HG02588 (cell line): Measurements from ENCODE around the gene HOXB8.

Experiments used
- ATAC-seq: cut with Tn5 transposase; IDR thresholded peaks from one replicate; pipeline ENCODE4 v1.9.1; 2021; ENCODE audit warnings: mild to moderate bottlenecking, moderate library complexity; ENCODE audit not compliant: unreplicated experiment

The HOXB8 gene

DNA sequence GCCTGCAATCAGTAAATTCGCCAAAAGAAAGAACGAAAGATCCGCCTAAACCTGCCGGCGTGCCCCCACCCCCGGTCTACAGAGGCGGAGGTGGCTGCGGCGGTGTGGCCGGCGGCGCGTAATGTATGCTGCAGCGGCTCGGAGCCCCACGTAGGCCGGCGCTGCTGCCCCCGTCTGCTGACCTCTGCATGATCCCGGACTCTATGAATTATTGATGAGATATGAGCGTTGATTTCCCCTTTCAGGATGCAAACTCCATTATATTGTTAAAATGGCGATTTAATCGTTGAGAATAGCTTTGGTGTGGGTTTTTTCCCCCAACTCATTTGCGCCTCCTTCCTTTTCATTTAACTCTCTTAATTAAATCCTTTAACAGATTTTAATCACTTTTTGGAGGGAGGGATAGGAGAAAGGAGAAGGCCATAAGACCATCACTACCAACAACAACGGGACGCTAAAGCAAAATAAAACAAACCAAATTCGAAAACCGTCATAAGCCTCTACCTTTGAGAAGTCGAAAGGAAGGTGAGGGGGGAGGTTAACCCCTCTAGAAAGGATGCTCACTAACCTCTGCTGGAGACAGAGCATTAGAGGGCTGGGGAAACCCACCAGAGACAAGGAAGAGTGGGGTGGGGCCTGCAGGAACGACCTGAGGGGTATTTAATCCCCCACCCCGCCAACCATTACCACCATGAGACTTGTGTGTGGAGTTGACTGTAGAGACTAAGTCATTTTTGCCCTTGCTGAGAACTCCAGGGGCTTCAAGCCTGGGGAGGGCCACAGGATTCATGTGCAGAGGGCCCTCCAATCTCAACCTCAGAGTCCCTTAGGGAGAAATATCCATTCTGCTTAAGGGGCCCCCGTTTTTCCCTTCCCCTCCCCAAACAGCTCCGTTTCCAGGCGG, 28.5 kb downstream of the HOXB8 start:
- ATAC-seq, result no peak

DNA sequence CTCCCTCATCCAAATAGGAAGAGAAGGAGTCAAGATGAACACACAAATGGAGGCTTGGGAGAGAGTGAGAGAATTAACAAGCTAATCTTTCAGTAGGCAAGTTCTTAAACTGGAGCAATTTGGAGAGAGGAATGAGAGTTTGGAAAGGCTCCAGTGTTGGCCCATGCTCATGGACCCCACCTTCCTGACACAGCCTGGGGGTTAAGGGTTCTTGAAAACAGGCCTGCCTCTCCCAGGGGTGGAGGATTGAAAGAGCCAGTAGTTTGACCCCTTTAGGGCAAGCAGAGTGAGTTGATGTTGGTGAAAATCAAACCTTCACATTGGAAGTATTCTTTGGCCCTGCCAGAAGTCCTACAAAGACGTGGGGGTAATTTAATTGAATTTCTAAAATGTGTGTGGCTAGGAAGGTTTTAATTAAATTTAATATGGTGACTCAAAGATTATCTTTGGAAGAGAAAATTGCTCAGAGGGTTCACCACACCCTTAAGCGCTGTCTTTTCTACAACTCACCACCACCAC, 30.8 kb downstream of the HOXB8 start:
- ATAC-seq, result no peak

DNA sequence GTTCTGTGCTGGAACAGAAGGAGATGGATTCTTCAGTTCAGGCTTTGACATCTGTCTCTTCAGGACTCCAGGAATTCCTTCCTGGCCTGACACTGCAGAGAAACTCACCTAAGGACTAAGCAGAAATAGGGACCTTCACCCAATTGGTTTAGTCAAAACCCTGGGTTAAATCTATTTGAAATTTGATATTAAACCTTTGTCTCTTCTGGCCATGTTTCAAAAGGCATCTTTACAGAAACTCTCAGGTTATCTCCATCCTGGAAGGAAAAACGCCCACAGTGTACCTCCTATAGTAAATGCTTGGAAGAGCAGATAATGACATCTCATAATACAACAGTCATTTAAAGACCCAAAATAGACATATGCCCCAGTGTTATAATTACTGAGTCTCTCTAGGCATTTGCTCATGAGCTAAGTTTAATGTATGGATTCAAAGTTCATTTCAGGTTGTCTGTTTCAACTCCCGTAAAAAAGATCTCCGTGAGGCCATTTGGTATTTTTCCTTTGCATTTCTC, 31.3 kb downstream of the HOXB8 start:
- no peak for ATAC-seq

DNA sequence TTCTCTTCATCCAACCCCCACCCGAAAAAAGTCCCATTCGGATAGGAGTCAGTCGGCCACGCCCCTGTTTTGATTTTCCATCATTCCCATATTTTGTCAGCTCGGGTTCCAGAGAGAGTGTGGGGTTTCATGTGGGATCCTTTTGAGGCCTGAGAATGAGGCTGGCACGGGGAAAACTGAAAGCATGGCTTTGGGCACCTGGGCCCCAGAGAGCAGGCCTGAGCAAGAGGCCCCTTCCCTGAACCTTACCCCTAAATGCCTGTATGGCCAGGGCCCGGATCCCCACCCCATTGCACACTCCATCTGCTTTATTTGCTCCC, 32.4 kb downstream of the HOXB8 start:
- ATAC-seq, result no peak

DNA sequence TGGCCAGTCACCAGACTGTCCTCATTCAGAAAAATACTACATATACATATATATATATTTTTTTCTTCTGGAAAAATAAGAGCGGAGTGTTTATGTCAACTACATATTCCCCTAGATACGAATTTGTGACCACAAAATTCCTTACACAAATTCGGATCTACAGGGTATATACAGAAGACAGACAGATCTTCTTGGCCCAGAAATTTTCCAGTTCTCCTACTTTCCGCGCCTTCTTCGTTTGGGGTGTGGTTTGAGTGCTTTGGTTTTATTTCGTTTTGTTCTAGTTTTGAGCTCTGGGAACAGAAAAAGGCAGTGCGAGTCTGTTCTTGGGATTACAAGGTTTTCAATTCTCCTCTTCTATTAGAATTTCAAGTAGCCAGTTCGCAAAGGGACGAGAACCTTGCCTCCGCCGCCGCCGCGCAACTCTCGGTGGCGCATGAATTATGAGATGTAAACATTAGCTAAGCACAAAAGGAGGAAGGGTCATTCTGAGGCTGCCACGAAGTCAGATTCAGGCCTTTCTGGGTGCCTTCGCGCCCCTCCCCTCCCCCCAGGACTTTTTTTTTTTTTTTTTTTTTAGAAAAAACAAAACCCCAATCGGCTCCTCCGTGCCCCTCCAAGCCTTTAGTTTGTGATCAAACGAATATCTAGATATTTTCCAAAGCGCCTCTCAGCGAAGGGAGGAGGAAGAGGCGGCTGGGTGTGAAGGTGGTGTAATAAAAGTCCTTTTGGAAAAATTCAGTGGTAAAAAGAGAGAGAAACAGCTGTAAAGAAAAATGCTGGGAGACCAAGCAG, 35.1 kb downstream of the HOXB8 start:
- no peak for ATAC-seq

DNA sequence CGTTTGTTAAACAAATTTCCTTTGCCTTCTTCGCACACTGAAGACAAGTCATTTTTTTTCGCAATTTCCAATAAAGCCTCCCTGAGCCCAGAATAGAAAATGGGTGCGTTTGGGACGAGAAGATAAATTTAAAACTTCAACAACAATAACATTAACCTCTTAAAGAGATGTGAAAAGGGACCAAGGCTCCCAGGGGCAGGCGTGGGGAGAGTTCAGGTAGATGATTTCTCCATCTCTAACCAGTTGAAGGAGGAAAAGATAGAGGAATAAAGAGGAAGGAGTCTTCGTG, 35.7 kb downstream of the HOXB8 start:
- ATAC-seq, result no peak

DNA sequence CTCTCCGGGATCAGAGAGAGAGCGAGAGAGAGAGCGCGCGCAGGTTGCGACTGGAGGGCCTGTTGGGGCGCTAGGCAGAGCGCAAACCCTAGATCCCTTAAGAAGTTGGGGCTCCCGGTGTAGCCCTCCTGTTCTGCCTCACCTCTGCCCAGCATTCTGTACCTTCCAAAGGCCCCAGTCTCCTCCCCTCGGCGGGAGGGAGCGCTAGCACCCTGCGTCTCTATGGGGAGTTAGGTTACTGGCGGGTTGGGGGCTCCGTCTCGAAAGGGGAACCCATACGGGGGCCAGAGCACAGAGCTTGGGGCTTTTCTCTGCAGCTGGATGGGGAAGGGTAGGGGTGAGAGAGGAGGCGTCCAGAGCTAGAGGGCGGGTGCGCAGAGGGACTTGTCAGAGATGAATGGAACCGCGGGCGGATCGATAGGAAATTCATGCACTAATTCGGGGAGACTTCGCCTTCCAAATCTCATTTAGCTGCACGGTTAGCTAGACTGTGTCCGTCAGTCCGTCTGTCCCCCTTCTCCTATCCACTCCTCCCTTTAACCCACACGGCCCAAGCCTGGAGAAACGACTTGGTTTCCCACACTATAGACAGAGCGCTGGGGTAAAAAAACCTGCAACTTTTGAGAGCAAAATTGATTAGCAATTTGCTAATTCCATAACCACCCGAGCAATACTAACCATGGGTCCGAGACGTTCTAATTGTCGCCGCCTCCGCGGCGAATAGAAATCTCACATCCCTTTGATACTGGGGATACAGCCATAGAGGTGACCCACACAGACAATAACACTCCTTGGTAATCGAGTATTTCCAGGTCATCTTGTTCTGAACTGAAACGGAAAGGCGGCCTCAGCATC, 36.2 kb downstream of the HOXB8 start:
- ATAC-seq, result peak; percentile 34

DNA sequence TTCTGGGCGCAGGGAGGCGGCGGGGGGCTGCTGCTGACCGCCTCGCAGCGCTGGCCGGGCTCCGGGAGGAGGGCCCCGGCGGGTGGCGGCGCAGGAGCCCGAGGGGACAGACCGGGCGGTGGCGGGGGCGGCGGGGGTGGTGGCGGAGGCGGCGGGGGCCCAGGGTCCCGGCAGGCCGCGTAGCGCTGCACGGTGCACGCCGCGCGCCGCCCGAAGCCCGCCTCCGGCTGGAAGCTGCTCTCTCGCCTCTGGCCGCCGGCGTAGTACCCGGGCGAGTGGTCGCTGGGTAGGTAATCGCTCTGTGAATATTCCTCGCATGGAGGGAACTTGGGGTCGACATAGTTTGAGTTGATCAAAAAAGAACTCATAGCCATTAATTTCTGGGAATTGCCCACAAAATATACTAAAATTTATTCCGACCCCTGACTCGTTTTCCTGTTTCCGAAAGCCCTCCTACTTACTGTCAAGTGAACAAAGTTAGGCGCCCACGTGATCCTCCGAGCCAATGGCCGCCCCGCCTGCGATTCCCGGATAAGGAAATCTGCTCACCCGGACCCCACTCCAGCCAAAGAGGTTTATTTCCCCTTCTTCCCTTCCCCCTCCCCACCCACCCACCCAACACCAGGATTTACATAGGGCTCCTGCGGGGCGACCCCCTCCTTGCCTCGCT, 37.0 kb downstream of the HOXB8 start, which contains the start of gene HOXB4:
HOXB4 (minus strand) TSS at position 405 of the 670 bp plus-strand sequence; CDS start at position 374, 31 bp downstream.
- peak; percentile 54 for ATAC-seq

DNA sequence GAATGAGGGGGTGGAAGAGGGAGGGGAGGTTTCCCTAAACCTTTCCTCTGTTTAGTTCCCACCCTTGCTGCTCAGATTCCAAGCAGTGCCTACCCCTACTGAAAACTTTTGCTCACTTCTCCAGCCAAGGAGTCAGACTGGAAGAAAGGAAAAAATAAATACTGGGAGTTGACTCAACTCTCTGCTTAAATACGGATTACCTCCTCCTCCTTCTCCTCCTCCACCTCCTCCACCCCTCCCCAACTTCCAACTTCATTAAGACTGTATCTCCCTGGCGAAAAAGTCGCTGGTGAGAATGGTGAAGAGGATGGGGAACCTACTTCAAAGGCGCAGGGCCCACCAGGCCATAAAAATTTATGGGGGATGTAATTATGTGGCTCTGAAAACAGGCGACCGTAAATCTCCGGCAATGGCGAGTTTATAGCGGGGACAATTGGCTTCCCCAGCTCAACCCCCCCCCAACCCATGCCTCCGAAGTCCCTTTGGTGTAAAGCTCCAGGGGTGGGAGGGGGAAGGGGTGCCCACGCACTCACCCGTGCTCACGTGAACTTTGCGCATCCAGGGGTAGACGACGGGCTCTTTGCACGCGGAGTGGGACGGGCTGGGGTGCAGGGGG, 37.7 kb downstream of the HOXB8 start:
- peak; percentile 12 for ATAC-seq

DNA sequence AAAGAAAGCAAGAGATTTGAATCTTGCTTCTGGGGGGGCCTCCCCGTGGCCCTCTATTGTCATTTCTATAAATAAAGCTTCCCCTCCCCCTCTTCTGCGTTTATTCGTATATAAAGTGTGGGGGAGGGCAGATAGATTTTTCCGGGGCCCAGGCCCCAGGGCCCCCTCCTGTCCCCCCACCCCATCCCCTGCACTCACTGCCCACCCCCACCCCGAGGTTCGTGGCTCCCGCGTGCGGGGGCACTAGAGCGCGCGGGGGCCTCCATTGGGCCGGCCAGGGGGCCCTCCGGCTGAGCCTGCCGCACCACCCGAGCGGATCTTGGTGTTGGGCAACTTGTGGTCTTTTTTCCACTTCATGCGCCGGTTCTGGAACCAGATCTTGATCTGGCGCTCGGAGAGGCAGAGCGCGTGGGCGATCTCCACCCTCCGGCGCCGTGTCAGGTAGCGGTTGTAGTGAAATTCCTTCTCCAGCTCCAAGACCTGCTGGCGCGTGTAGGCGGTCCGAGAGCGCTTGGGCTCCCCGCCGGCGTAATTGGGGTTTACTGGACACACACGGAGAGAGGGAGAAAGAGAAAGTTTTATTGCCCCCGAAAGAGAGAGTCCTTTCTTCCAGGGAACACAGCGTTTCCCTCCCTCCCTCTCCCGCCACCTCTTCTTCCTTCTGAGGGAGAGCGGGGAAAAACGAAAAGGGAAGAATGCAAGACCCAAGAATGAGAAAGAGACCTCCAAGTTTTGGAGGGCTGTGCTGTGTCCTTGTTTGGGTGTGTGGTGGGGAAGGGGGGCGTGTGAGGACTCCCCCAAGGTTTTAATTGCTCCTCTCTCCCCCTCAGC, 38.4 kb downstream of the HOXB8 start:
- ATAC-seq, result no peak

DNA sequence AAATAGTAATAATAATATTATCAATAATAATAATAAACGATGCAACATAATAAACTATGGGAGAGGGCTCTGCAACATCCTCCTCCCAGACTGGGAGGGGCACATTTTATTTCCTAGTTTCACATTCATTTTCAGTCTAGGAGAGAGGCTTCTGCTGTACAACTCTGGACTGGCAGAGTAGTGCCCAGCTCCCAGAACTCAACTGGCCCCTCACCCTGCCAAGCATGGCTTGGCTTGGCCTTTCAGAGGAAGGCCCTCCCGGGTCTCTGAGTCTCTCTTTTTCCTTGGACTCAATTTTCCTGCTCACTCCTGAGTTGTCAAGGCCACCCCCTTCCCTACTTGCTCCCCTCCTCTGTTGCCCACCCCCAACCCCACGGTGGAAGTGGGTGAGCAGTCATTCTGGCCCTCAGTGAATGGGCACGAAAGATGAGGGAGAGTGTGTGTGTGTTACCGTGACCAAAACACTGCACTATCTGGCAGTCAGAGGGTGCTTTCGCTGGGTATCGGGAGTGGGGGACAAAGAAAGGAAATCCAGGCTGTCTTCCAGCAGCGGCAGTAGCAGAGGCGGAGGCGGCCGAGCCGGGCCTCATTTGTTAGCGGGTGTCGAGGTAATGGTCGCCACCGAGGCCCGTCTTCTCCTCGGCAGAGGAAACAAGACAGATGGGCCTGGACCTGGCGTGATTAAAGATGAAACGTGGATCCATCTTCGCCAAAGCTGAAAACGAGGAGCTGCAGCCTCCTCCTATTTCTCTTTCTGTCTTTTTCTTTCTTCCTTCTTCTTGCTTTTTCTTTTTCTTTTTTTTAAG, 39.2 kb downstream of the HOXB8 start:
- no peak for ATAC-seq

DNA sequence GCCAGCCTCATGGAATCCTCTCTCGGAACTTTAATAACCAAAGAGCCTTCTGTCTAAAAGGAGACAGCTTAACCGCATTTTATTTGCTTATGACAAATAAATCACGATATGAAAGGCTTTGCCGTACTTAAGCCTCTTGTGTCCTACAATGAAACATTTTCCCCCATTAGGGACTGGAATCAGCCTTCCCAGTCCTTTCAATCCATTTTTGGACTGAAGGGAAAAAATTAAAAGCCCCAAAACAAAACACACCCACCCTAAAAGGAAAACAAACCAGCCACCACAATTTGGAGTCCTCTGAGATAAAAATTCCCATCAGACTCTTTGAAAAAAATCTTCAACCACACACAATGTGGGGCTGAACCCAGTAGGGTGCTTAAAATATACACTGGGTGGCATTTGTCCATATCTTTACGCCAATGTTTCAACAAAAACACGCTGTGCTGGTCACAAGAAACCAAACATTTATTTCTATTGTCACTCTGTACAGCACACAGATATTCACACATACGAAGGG, 40.0 kb downstream of the HOXB8 start:
- ATAC-seq, result no peak

DNA sequence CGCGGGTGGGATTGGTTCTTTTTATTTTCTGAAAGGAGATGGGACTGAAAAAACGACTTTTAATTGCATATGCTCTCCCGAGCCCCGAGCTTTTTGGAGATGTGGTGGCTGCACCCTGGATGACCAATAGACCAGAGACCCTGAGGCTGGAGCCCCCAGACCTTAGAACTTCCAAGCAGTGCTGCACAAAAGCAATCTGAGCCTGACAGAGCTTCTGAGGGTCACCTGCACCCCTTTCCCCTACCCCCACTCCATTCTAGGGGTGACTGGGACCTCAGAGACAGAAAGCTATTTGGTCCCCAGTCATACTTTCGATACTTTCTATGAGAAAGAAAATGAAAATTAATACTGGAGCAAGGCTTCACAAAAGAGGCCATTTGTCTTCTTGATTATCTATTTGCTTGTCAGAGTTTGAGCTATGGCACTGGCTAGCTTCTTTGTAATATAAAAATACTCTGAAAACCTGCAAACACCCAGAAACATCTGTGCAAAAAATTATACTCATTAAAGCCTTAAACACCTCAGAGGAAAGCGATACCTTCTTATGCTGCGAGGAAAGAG, 40.5 kb downstream of the HOXB8 start:
- no peak for ATAC-seq

DNA sequence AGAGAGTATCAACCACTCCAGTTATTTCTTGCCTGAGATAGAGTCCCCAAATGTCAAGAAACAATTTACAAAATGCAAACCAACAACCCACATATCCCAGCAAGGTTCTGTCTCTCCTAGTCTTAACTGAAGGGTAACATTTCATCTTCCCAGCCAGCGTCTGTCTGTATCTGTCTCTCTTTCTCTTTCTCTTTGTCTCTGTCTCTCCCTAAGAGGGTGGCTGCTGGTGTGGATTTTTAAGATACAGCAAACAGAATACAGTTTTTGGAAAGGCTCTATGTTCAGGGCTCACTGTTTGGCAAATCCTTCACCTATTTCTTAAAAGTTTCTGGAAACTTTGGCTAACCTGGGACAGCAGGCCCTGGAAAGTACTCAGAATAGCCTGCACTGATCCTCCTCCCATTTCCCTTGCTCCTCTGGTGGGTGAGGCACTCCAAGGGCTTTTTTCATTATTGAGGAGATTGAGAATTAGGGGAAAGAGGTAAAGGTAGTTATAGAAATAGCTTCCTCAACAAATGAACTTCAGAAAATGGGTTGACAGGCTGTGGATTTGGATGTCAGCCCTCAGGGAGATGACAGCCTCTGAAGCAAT, 43.2 kb downstream of the HOXB8 start:
- ATAC-seq, result no peak

DNA sequence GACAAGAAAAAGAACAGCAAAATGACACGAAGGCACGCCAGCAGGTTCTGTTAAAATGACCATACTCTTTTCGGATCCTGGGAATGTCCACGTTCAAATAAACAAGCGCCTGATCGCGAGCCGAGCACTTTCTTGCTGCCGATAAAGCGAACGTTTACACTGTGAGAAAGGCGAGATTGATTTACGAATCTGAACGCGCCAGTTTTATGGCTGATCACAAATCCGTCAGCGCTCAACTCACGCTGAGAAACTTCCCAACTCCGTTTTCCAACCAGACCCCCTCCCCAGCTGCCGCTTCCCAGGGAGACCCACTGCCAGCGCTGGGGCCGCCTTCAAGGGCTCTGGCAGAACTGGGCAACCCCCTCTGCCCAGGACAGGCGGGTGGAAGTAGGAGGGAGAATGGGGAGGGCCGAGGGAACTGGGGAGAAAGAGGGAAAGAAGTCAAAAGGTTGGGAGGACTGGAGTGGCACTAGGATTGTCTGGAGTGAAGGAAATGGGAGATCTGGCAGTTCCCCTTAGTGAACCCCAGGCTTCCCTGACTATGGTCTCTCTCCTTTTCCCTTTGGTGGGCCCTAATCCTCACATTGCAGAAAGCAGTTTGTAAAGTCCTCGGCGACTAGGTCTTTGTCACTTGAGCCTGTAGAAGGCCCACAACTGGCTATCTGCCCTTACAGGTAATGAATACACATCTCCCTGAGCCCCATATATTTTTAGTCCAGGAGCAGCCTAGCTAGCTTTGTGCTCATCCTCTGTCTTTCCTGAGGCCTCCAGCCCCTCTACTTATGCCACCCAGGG, 43.9 kb downstream of the HOXB8 start:
- no peak for ATAC-seq

DNA sequence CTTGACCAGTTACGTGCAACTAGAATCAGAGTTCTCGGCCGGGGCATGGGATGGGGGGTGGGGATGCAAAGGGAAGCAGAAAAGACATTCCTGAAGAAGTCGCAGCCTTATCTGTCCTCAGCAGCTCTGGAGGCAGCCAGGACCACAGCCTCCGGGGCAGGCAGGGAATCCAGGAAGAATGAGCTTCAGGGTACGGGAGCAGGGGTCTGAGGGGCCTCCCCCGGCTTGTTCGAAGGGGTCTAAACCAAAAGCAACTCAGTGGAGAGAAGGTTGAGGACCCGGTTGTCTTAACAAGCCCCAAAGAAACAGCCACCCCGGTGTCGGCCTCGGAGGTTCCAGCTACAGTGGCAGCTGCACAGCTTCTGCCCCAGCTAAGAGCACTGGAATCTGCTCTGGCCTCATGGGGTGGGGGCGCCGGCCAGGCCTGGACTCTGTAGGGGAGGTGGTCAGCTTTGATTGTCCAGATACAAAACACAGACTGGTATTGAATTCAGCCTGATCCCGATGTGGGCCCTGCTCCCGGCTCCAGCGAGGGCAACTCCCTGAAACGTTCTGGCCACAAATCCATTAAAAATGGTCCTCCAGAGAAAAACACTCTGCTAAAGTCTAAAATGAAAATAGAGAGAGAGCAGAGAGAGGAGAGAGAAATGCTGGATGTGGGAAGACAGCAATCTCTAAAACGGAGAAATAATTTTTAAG, 44.6 kb downstream of the HOXB8 start:
- ATAC-seq, result no peak
